Putamen (tissue), 1 donor: ENCODE measurements around the gene JAKMIP3.
A peak's percentile ranks its signal among the peaks of the same experiment; 100 is the strongest.

Experiments
- DNase-seq: peaks from one replicate; pipeline ENCODE4 v3.0.0-alpha.2; 2016; ENCODE audit warnings: low spot score

Gene JAKMIP3

GRCh38 chr10:132110111-132110521 is 44.4 kb downstream of the JAKMIP3 start:
- DNase-seq = no peak

GRCh38 chr10:132110713-132111112 is 45.0 kb downstream of the JAKMIP3 start:
- no peak for DNase-seq

- DNase-seq = no peak
These were observed 45.5 kb downstream of the JAKMIP3 start for GRCh38 chr10:132111121-132111731.

GRCh38 chr10:132111871-132112341 is 46.2 kb downstream of the JAKMIP3 start:
- DNase-seq = no peak

GRCh38 chr10:132112611-132113010 is 46.9 kb downstream of the JAKMIP3 start:
- DNase-seq = no peak

- DNase-seq = peak; percentile 57
These were observed 47.5 kb downstream of the JAKMIP3 start for GRCh38 chr10:132113206-132113605.

GRCh38 chr10:132113766-132114365 is 48.1 kb downstream of the JAKMIP3 start:
- no peak for DNase-seq

- no peak for DNase-seq
These were observed 49.3 kb downstream of the JAKMIP3 start for GRCh38 chr10:132114953-132115520.
